ENCODE data around the gene PPHLN1. TPM values are rescaled to one million over a fixed set of nuclear protein-coding genes. Genes with fewer than 3 reads are reported as not detected.

Gene PPHLN1
- total and polyA plus RNA-seq, 8 donors = 42.2 to 75.2 (median 65.6) TPM

GRCh38 chr12:42458575-42458974 is 132.6 kb downstream of the PPHLN1 start:
- Histone ChIP-seq H3K9me3 (no peaks in the 10 kb centered on the region), H3K27ac (no peak overlapping the region), H3K4me1 (no peaks in the 10 kb centered on the region), H3K27me3 (no peaks in the 10 kb centered on the region), H3K36me3 (peaks cover 0 to 19% of the 10 kb centered on the region in 2 donors), H3K4me3 (no peak overlapping the region)
- DNase-seq = no peak
- intact Hi-C loops (cut with DNase I) = no loop called here
- TF ChIP-seq CTCF (IDR thresholded peaks at IDR 0.05) = no peak
- ATAC-seq = no peak

- ATAC-seq = no peak
- intact Hi-C loops (cut with DNase I) = no loop called here
- H3K36me3 ChIP-seq = peaks cover 0 to 24% of the 10 kb centered on the region in 2 donors
Observed at GRCh38 chr12:42459336-42459847, 133.4 kb downstream of the PPHLN1 start.

GRCh38 chr12:42462486-42462885 is 136.5 kb downstream of the PPHLN1 start:
- Histone ChIP-seq H3K9me3 (no peaks in the 10 kb centered on the region), H3K4me1 (no peaks in the 10 kb centered on the region), H3K36me3 (peaks cover 0 to 42% of the 10 kb centered on the region in 2 donors), H3K27ac (no peak overlapping the region), H3K4me3 (no peak overlapping the region), H3K27me3 (no peaks in the 10 kb centered on the region)
- intact Hi-C loops (cut with DNase I) = no loop called here
- ATAC-seq (no peak), DNase-seq (no peak)
- TF ChIP-seq CTCF (IDR thresholded peaks at IDR 0.05) = no peak

More at GRCh38 chr12:42459336-42459847, 133.4 kb downstream of the PPHLN1 start:
- TF ChIP-seq CTCF (IDR thresholded peaks at IDR 0.05) = no peak
- H3K27ac ChIP-seq = no peak overlapping the region
- no peak overlapping the region for H3K4me3 ChIP-seq
- H3K27me3 ChIP-seq = no peaks in the 10 kb centered on the region
- no peaks in the 10 kb centered on the region for H3K4me1 ChIP-seq
- no peak for DNase-seq
- no peaks in the 10 kb centered on the region for H3K9me3 ChIP-seq

- H3K9me3 ChIP-seq = no peaks in the 10 kb centered on the region
- intact Hi-C loops (cut with DNase I) = no loop called here
- no peaks in the 10 kb centered on the region for H3K27me3 ChIP-seq
- no peak overlapping the region for H3K4me3 ChIP-seq
- TF ChIP-seq CTCF (IDR thresholded peaks at IDR 0.05) = no peak
- peaks cover 3 to 4% of the 10 kb centered on the region in 2 donors for H3K4me1 ChIP-seq
- H3K27ac ChIP-seq = no peak overlapping the region
- DNase-seq (no peak), ATAC-seq (no peak)
- H3K36me3 ChIP-seq = peaks cover 0 to 49% of the 10 kb centered on the region in 2 donors
Observed at GRCh38 chr12:42463671-42464070, 137.7 kb downstream of the PPHLN1 start.

GRCh38 chr12:42468341-42468821 is 142.4 kb downstream of the PPHLN1 start:
- H3K4me3 ChIP-seq = no peak overlapping the region
- TF ChIP-seq CTCF (IDR thresholded peaks at IDR 0.05) = no peak
- intact Hi-C loops (cut with DNase I) = no loop called here
- no peak overlapping the region for H3K27ac ChIP-seq
- peaks cover 0 to 38% of the 10 kb centered on the region in 2 donors for H3K36me3 ChIP-seq
- DNase-seq (no peak), ATAC-seq (peak; percentile 19)
- H3K4me1 ChIP-seq = peaks cover 3 to 18% of the 10 kb centered on the region in 2 donors
- no peaks in the 10 kb centered on the region for H3K27me3 ChIP-seq
- H3K9me3 ChIP-seq = no peaks in the 10 kb centered on the region

Data from left lung (tissue), 10 donors.